ENCODE results near the gene SLC24A4.
A peak's percentile ranks its signal among the peaks of the same experiment; 100 is the strongest.

SLC24A4 gene

DNA sequence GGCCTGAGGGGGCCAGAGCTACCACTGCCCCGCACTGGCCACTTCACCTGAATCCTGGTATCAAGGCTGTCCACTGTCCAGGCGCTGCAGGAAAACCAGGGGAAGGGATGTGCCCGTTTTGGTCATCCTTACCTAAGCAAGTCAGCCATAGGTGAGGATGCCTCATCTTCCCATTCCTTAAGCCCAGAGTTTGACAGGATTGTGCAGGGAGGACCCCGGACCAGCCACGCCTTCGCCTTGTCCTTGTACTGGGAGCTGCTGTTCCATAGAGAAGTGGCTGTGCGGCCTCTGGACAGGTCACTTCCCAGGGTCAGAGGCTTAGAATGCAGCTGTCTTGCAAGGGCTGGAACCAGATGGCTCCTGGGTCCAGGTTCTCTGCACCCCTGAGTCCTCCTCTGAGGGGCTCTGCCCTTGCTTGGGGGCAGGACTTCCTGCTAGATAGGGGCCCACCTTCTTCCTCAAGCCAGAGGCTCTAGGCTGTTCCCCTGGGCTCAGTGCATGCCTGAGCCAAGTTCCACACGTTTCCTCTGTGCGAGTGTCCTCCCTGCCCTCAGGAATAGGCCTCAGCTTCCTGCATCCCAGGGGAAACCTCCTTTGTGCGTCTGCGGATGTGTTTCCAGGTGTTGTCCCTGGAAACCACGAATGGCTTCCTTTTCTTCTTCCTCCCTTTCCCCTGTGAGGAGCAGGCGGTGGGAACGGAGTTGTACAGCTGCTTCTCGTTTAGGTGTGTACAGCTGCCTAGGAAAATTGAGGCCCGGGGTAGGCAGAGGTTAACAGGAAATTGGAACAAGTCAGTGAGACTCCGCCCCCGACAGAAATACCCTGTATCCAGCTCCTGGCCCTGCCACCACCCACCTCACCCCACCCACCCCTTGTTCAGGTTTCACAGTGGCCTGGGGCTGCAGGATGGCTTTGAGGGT, 136.3 kb downstream of the SLC24A4 start:
- H3K4me3 ChIP-seq (ENCODE audit: low read depth, low read length), result no peak overlapping the region
- no peak for TF ChIP-seq CTCF (IDR thresholded peaks at IDR 0.05; ENCODE audit: borderline replicate concordance, insufficient read depth, low read depth, low read length)

DNA sequence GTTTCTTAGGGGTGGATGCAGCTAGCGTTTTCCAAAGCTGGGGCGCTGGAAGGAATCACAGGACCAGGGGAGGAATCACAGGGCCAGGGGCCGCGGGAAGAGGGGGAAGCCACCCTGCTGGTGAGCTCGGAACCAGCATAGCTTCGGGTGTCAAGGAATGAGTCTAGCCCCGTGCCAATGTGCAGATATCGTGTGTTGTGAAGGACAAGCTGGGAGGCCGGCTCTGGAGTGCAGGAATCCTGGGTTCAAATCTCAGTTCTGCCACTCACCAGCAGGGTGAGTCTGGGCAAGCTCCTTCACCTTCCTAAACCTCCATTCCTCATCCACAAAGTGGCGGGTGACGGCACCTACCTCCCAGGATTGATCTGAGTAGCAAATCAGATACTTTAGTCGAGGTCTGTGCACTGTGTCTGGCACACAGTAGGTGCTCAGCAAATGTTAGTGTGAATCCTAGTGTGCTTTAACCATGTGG, 137.0 kb downstream of the SLC24A4 start:
- H3K4me3 ChIP-seq (ENCODE audit: low read depth, low read length), result no peak overlapping the region
- peak; percentile 43; the same call in 1 of the 2 replicates for TF ChIP-seq CTCF (IDR thresholded peaks at IDR 0.05; ENCODE audit: borderline replicate concordance, insufficient read depth, low read depth, low read length)

- no peak overlapping the region for H3K4me3 ChIP-seq (ENCODE audit: low read depth, low read length)
- no peak for TF ChIP-seq CTCF (IDR thresholded peaks at IDR 0.05; ENCODE audit: borderline replicate concordance, insufficient read depth, low read depth, low read length)
Measured at GRCh38 chr14:92460541-92460915, 137.6 kb downstream of the SLC24A4 start.

GRCh38 chr14:92460916-92461579, 138.1 kb downstream of the SLC24A4 start:
- H3K4me3 ChIP-seq (ENCODE audit: low read depth, low read length), result no peak overlapping the region
- no peak for TF ChIP-seq CTCF (IDR thresholded peaks at IDR 0.05; ENCODE audit: borderline replicate concordance, insufficient read depth, low read depth, low read length)

DNA sequence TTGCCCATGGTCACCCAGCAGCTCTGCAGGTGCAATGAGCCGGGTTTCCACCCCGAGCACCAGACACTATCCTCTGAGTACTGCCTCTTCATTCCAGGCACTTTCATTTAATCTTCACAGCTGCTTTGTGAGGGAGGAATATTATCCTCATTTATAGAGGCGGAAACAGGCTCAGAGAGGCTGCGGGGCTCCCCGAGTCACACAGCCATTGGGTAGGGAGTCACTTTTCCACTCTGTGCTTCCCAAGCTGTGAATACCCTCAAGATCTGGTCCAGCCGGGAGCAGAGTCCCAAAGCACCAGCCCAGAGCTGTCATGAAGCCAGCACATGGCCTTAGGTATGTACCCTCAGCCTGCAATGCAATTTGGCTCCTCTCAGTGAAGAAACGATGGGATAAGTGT, 138.9 kb downstream of the SLC24A4 start:
- TF ChIP-seq CTCF (IDR thresholded peaks at IDR 0.05; ENCODE audit: borderline replicate concordance, insufficient read depth, low read depth, low read length), result no peak

DNA sequence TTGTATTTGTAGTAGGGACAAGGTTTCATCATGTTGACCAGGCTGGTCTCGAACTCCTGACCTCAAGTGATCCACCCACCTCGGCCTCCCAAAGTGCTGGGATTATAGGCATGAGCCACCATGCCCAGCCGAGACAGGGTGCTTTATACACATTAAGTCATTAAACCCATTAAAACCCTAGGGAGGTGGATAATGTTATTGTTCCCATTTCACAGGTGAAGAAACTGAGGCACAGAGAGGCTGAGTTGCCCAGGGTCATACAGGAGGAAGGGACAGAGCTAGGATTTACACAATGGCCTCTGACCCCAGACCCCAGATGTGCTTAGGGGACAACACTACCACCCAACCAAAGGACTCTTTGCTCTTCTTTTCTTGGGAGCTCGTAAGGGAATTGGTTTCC, 139.6 kb downstream of the SLC24A4 start:
- no peak overlapping the region for H3K4me3 ChIP-seq (ENCODE audit: low read depth, low read length)
- TF ChIP-seq CTCF (IDR thresholded peaks at IDR 0.05; ENCODE audit: borderline replicate concordance, insufficient read depth, low read depth, low read length), result no peak

More for the DNA sequence above, 138.9 kb downstream of the SLC24A4 start:
- H3K4me3 ChIP-seq (ENCODE audit: low read depth, low read length), result no peak overlapping the region
